HG02970 (cell line): ENCODE measurements around the gene HYAL1.
"Not testable (repeated sequence)": the region's sequence is repeated elsewhere in the genome, so short reads cannot be mapped to it uniquely, and the experiment has no call there.

Source experiments
- ATAC-seq: cut with Tn5 transposase; IDR thresholded peaks from one replicate; pipeline ENCODE4 v1.9.1; 2021; ENCODE audit warnings: mild to moderate bottlenecking, moderate library complexity, moderate number of reproducible peaks; ENCODE audit not compliant: unreplicated experiment, low FRiP score

The HYAL1 gene

DNA sequence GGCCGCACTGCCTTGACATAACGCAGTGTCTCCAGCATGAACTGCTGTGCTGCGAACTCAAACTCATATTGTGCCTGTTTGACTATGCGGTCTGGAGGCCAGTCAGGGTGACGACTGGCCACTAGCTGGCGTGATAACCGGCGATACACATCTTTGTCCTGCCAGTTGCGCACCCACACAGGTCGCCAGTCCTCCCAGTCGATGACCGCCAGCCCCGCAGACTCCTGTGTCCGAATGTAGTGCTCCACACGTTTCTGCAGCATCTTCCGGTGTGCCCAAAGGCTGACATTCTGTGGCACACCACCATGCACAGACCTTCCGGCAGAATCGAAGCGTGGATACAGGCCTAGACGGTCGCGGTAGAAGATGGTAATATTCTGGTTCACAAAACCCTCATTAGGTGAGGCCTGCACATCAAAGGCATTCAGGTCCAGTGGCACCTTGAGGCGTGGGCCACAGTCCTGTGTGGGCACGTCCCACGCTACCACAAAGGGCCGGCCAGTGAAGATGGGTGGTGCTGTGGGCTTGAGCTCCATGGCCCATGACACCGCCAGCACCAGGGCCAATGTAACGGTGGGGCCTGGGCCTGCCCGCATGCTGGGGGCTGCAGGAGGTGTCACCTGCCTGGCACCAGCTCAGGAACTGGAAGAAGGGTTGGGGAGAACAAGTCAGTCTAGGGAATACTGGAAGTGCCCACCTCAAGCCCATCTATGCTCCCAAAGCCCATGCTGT lies 16.7 kb upstream of the HYAL1 start:
- no peak for ATAC-seq

DNA sequence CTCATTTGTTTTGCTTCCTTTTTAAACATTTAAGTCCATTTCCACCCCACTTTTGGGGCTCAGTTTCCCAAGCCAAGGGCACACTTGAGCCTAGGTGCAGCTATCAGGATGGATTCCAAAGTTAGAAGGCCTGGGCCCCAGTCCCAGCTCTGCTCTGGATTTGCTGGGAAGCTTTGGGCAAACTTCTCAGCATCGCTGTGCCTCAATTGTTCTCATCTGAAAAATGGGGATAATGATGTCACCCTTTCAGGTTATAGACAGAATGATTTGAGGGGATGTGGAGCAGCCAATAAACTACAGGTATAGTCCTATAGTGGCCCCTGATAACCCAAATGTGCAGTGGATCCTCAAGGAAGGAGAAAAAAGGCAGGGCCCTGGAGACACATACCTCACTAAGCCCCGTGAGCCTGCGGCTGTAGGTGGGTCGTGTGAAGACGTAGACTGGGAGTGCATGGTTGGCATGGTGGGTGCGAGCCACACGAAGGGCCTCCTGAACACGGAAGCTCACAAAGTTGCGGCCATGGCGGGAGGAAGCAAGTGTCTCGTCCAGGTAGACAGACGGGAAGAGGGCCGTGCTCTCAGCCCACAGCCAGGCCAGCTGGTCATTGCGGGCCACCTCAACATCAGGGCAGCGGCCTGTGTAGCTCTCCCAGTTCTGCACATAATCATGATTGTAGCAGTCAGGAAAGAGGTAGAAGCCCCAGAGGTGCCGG lies 16.0 kb upstream of the HYAL1 start:
- no peak for ATAC-seq

- no peak for ATAC-seq
Measured at GRCh38 chr3:50318615-50319014, 15.2 kb upstream of the HYAL1 start.

GRCh38 chr3:50318163-50318562 lies 14.8 kb upstream of the HYAL1 start:
- ATAC-seq, result no peak

- ATAC-seq, result no peak
Measured at GRCh38 chr3:50317300-50317699, 13.9 kb upstream of the HYAL1 start.

GRCh38 chr3:50316657-50317242 lies 13.4 kb upstream of the HYAL1 start:
- no peak for ATAC-seq

DNA sequence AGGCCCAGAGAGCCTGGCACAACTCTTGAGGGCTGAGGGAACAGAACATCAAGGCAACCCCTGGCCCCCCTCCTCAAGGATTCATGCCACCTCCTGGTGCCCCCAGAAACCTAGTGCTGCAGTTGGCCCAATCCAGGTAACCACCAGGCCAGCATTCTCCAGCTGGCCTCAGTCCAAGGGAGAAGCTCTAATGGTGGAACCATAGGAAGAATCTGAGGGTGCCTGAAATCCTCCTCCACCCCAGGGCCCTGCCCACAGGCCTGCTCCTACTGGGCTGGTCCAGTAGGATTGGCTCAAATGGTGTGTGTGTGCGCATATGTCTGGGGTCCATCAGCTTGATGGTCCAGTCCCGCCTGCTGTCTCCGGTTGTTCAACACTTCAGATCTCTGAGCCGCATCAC lies 11.4 kb upstream of the HYAL1 start:
- no peak for ATAC-seq

DNA sequence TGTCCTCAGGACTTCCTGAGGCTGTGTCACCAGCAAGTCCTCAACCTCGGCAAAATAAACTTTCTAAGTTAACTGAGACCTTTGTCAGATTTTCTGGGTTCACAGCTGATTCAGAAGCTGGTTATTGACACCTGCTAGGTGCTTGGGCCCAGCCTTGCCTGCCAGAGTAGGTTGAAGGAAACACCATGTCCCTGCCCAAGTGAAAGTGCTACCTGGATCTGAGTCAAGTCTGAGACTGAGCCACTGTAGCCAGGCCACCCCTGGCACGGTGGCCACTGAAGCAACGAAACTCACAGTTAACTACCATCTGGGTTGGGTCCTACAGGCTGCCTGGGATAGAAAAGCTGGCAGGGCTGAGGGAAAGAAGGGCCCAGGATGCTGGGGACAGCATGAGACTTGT lies 11.0 kb upstream of the HYAL1 start:
- ATAC-seq, result no peak

GRCh38 chr3:50312041-50312440 lies 8.7 kb upstream of the HYAL1 start:
- ATAC-seq, result not testable (repeated sequence)

DNA sequence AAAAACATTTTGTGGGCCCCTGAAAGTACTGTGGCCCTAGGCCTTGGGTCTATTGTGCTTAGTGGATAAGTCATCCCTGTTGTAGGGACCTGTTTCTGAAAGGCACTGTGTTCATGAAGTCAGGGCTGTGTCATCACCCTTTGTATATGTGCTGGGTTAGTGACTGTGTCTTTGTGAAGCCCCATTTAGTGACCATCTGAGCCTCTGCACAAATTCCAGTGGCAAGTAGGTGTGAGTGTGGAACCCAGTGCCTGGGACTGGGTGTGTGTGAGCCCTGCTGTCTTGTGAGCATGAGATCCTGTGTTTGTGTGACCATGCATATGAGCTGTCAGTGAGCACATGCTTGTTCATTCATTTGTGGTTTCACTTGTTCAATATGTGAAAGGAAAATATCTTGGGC lies 1.2 kb upstream of the HYAL1 start:
- ATAC-seq, result no peak

GRCh38 chr3:50302095-50303012 lies 1.0 kb downstream of the HYAL1 start:
- no peak for ATAC-seq

GRCh38 chr3:50300681-50301254 lies 2.6 kb downstream of the HYAL1 start:
- ATAC-seq, result no peak

DNA sequence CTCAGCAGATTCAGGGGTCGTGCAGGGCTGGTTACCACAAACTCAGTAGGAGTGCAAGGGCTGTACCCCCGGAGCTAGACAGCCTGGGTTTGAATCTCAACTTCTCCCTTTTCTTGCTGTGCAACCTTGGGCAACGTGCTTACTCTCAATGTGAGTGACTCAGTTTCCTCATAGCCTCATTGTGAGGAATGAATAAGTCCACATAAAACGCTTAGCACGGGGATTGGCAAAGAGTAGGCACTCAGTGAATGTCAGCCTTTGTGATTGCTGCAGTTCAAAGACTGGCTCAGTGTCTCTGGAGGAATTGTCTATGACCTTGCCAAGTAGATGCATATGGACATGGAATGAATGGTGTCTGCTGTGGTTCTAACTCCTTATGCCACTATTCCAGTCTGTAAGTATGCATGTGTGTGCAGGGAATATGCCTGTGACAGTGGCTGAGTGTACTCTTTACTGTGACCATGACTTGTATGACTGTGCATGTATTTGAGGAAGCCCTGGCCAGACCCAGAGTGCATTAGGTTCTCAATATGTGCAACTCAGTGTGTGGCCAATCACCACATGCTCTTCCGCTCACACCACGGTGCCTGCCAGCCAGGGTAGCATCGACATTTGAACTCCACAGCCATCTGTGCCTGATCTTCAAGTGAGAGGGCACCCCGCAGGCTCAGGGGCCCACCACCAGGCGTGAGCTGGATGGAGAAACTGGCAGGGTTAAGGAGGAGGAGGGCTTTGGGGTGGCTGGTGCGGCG lies 3.3 kb downstream of the HYAL1 start:
- ATAC-seq, result no peak

DNA sequence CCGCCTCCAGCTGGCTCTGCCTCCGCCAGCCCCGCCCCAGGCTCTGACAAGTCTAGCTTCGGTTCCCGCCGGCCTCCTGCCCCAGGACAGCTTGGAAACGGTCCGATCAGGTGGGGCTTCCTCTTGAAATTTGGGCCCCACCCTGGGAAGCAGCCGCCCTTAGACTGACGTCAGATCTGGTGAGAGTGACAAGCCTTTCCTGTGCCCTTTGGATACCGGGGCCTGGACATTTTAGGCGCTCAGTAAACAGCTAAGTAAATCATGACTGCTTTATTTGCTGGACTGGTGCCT lies 3.8 kb downstream of the HYAL1 start:
- ATAC-seq, result no peak

DNA sequence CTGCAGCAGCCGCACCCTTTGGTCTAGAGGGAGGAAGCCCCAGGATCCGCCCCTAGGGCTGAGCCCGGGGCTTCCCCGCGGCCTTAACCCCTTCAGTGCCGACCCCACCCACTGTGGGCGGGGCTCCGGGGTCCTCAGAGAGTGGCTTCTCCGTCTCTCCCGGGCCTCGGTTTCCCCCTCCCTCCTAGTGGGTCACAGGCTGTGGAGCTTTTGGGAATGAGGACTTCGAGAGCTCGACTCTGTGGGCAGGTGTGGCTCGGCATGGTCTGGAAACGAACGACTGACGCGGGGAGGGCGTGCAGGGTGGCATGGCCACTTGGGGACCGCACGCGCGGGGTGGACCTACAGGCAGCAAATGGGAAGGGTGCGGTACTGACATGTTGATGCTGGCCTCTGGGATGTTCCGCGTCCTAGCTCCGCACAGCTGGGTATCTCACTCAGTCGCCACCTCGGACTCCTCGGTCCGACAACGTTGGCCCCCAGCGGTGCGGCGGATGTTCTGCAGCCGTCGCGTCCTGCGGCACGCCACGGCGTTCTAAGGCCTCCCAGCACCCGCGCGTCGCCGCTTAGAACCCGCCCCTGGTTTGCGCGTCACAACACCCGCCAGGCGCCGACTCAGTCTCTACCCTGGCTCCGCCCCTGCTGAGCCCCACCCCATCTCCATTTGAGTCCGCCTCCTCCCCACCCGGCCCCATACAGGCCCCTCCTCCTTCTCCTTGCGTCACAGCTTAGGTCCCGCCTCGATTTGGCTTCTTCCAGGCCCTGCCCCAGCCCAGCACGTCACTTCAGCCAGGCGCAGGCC lies 4.3 kb downstream of the HYAL1 start, which contains the start of the genes HYAL3 and NAA80:
Gene HYAL3, minus strand, starts transcription at position 570 of the 802 bp plus-strand sequence. CDS start 3,803 bp downstream, outside the sequence.
Gene NAA80, minus strand, starts transcription at position 570 of the 802 bp plus-strand sequence. CDS start 1,942 bp downstream, outside the sequence.
- peak; percentile 92 for ATAC-seq

DNA sequence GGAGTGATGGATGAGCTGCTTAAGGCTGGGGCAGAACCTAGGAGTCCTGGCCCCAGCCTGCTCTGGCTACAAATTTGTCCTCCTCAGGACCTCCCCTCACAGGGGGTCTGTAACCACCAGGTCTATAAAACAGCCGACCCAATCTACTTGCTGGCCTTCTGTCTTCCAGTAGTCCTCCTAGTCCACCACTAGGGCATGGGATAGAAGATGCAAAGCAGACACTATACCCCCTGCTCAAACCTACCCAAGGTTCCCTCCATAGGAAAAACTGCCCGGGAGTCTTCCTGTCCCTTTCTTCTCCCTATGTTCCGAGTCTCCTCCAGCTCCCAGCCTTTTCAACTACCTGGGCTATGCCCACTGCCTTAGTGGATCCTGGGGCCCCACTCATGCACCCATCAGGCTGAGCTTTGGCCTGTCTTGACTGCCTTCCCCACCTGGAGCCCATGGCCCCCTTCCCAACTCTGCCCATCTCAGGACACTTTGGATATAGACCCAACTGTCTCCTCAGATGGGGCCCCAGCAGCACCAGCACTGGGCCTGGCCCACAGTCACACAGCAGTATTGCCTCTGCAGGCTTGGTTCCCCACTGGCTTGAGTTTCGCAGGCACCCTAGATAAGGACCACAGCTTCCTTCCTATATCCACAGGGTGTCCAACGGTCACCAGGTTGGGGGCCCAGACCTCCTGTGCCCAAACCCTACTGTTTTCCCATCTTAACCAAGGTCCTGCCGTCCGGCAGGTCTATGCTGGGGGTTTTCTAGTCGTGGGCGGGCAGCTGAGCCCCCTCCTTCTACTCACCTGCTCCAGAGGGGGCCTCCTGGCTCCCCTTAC lies 5.3 kb downstream of the HYAL1 start:
- no peak for ATAC-seq

DNA sequence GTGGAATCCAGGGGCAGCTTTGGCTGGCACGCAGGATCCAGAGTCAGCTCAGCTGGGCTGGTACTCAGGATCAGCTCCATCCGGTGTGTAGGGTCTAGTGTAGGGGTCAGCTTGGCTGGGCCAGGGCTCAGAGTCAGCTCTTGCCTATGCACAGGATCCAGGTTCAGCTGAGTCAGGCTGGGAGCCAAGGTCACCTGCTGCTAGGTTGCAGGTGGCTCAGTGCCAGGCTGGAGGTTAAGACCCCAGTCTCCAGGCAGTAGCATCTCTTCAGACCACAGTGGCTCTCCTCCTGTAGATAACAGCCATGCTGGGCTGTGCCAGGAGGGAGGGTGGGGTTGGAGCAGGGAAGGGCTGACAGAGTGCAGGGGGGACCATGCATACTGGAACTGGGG lies 6.0 kb downstream of the HYAL1 start:
- ATAC-seq, result no peak
